Stimulated activated CD8-positive, alpha-beta memory T cell treated with anti-CD3 and anti-CD28 coated beads, Interleukin-2, amount 100 ng/mL, for 1 hour (primary cell): ENCODE measurements around the gene BCL10.
A peak's percentile ranks its signal among the peaks of the same experiment; 100 is the strongest.

Source experiments
- DNase-seq, 2 donors: peaks; one replicate each; pipeline ENCODE4 v3.0.0-alpha.2; 2020; ENCODE audit warnings: low read depth in 2 of 2

The BCL10 gene

GRCh38 chr1:85297855-85298629 lies 21.6 kb upstream of the BCL10 start:
- DNase-seq: peak; percentile 31 to 35

GRCh38 chr1:85297538-85297854 lies 21.1 kb upstream of the BCL10 start:
- DNase-seq: no peak

- no peak for DNase-seq
Measured at GRCh38 chr1:85296980-85297379, 20.5 kb upstream of the BCL10 start.

- no peak for DNase-seq
Measured at GRCh38 chr1:85295654-85296053, 19.2 kb upstream of the BCL10 start.

- no peak for DNase-seq
Measured at GRCh38 chr1:85295006-85295431, 18.6 kb upstream of the BCL10 start.

- no peak for DNase-seq
Measured at GRCh38 chr1:85290826-85291225, 14.4 kb upstream of the BCL10 start.

- DNase-seq: no peak
Measured at GRCh38 chr1:85289848-85290335, 13.5 kb upstream of the BCL10 start.

- no peak for DNase-seq
Measured at GRCh38 chr1:85289207-85289847, 12.9 kb upstream of the BCL10 start.

- no peak for DNase-seq
Measured at GRCh38 chr1:85284202-85284601, 7.8 kb upstream of the BCL10 start.

GRCh38 chr1:85283475-85284199 lies 7.2 kb upstream of the BCL10 start:
- DNase-seq: no peak

- no peak for DNase-seq
Measured at GRCh38 chr1:85282424-85282823, 6.0 kb upstream of the BCL10 start.

GRCh38 chr1:85280636-85281035 lies 4.2 kb upstream of the BCL10 start:
- DNase-seq: no peak

- DNase-seq: no peak
Measured at GRCh38 chr1:85279458-85280080, 3.1 kb upstream of the BCL10 start.

- DNase-seq: peak in 1 of 2 donors; percentile 16
Measured at GRCh38 chr1:85278853-85279314, 2.5 kb upstream of the BCL10 start.

- no peak for DNase-seq
Measured at GRCh38 chr1:85277802-85278201, 1.4 kb upstream of the BCL10 start.

GRCh38 chr1:85276978-85277639 lies 677 bp upstream of the BCL10 start:
- DNase-seq: no peak

- no peak for DNase-seq
Measured at GRCh38 chr1:85275701-85276214, 674 bp downstream of the BCL10 start.

GRCh38 chr1:85274969-85275453 lies 1.4 kb downstream of the BCL10 start:
- DNase-seq: no peak

GRCh38 chr1:85273397-85273796 lies 3.0 kb downstream of the BCL10 start:
- no peak for DNase-seq

GRCh38 chr1:85268801-85269585 lies 7.4 kb downstream of the BCL10 start:
- DNase-seq: no peak
